G401.6 (cell line): ENCODE results near the gene SIGLEC1.

Experiments
- FAIRE-seq: peaks from 2 replicates; lab custom pipeline; 2012; peaks lifted over from hg19 to GRCh38; lab: Jason Lieb, UNC

The SIGLEC1 gene

DNA sequence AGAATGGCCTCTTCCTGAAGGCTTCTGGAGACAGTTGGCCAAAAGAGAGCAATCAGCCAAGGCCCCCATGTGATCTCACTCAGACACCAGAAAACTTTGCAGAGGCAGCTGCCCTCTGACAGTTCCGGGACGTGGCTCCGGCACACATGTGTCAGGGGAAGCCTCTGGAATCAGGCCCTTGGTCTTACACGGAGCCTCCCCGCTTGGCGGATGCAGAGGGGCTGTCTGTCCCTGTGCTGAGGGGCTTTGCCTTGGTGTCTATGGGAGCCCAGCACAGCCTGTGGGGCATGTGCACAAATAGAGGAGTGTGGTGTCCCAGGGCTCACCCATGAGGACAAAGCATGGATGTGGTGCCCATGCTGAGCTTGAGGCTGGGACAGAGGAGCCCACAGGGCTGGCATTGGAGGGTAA, 13.8 kb downstream of the SIGLEC1 start:
- FAIRE-seq, result no peak

DNA sequence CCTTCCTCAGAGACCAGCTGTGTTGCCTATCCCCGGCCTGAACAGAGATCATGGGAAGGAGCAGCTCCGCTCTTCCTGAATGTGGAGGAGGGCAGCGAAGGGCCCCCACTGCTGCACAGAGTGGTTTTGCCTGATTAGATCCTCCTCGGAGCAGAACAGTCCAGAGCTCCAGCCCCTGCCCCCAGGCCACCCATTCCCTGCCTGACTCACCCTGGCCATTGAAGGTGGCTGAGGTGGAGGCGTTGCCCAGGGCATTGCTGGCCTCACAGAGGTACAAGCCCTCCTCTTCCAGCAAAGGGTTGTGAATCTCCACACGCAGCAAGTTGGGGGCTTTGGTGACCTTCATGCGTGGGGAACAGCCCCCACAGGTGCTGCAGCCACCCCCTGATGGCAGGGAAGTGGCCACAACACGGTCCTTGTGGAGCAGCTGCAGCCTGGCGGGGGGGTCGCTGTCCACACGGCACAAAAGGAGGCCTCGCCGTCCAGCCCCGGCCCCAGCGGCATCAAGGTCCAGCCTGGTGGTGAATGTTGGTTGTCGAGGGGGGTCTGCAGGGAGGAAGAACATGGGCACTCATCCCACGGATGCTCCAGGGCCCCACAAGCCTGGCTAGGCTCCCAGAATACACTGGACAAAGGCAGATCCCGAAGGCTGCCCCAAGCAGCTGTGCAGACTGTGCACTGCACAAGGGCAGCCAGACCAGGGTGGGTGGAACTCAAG, 14.7 kb downstream of the SIGLEC1 start:
- FAIRE-seq, result no peak

DNA sequence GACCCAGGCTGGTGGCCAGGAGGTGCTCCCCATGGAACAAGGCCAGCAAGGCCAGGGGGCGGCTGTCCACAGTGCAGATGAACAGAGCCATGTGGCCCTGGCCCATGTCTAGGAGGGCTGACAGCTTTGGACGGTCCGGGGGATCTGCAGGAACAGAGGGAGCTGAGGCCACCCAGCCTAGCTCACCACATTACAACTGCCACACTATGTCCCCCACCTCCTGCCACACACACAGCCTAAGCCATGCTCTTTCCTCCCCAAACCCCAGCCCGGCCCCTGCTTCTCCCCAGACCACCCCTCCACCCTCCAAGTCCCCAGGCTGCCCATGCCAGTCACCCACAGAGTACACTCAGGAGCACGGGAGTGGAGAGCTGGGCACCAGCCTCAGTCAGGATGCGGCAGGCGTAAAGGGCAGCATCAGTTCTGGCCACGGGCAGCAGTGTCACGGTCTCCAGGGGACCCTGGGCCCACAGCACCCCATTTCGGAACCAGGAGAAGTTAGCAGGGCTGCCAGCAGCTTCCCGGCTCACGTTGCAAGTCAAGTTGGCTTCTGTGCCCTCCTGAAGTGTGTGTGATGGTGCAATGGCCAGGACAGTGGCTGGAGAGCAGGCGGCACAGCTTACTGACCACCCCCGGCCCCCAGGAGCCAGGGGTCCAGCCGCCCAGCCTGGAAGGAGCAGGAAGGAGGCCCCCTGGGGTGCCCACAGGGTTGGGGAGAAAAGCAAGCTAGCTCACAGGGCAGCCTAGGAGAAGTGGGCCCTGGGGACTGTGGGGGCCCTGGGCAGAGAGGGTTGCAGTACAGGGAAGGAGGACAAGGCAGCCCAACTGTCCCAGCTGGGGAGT, 15.4 kb downstream of the SIGLEC1 start:
- FAIRE-seq, result no peak

DNA sequence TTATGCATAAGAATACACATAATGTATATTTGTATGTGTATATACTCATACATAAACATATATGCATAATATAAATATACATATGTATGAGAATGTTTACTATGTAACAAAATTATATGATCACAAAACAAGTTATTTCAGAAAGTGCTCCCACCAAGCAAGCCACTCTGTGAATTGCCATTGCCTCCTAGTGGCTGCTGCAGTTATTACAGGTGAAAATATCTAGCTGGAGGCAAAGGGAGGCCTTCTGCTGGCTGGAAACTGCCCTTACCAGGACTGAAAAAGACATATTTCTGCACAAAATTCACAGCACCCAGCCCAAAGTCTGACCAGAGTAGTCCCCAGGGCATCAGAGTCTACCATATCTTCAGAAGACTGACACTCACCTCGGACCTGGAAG, 16.2 kb downstream of the SIGLEC1 start:
- no peak for FAIRE-seq

DNA sequence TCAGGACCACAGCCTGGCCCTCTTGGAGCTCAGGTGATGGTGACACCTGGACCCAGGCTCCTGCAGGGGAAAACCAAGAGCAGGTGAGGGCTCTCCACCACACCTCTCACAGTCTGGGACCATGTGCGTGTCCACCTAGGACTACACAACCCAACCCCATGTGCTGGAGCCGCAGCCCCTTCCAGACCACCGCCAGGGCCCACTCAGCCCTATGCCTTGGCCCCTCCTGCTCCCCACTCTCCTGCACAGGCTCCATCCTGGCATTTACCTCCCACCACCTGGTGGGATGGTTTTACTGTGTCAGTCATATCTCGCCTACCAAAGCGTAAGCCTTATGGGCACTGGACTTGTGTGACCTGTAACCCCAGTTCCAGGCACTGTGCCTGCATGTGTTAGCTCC, 17.5 kb downstream of the SIGLEC1 start:
- FAIRE-seq, result no peak

DNA sequence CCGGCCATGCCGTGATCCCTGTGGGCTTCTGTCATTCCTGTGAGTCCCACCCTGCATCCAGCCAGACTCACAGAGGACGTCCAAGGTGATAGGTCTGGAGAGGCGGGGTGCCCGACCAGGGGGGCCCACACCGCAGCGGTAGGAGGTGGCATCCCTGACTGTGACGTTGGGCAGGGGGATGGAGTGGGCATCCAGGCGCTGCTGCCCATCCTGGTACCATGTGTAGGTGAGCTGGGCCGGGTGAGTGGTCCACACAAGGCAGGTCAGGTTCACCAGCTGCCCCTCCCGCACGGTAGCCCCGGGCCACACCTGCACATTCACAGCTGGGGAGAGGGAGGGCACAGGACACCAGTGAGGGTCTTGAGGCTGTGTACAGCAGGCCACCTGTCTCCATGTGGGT, 19.0 kb downstream of the SIGLEC1 start:
- FAIRE-seq, result no peak

DNA sequence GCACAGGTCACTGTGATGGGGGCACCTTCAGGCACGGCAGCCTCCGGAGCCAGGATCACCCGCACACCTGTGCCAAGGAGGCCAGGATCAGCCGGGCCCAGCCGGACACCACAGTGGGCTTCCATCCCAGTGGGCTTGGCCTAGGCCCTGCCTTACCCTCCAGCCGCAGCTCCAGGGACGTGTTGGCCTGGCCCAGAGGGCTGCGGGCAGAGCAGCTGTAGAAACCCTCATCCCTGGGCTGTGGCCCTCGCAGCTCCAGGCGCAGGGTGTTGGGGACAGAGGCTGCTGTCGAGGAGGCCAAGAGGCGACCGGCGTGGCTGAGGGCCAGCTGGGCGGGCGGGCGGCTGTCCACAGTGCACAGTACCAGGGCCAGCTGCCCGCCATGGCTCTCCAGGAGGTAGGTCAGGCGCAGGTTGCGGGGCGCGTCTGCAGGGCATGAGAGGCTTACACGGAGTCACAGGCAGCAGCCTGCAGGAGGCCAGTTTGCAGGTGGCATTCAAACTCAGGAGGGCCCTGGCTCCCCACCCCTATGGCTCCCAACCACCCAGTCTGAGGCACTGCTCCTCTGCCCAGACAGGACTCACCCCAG, 19.6 kb downstream of the SIGLEC1 start:
- no peak for FAIRE-seq

DNA sequence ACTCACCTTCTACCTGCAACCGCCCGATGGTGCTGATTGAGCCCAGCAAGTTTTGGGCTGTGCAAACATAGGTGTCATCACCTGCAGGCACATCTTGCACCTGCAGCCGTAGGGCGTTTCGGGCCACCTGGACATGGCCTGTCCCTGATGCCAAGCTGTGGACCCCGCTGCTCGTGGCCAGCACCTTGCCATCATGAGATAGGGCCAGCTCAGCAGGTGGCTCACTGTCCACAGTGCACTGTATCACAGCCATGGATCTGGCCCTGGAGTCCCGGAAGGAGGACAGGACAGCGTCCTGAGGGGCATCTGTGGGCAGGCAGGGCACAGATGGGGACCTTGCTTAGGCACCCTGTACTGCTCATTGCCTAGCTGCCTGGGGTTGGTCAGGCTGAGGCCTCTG, 20.5 kb downstream of the SIGLEC1 start:
- FAIRE-seq, result no peak

DNA sequence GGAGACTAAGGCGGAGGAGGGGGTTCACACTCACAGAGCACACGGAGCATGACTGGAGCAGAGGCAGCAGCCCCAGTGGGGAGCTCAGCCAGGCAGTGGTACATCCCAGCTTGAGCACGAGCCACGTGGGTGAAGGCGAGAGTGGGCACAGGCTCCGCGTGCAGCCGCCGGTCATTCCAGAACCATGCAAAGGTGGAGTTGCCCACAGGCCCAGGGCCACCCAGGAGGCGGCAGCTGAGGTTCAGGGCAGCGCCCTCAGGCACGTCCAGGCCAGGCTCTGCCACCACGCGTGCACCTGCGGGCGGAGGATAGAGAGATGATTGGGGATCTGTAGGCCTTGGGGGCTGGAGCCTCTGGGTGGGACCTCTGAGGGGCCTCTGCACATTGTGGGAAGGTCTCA, 21.1 kb downstream of the SIGLEC1 start:
- no peak for FAIRE-seq

DNA sequence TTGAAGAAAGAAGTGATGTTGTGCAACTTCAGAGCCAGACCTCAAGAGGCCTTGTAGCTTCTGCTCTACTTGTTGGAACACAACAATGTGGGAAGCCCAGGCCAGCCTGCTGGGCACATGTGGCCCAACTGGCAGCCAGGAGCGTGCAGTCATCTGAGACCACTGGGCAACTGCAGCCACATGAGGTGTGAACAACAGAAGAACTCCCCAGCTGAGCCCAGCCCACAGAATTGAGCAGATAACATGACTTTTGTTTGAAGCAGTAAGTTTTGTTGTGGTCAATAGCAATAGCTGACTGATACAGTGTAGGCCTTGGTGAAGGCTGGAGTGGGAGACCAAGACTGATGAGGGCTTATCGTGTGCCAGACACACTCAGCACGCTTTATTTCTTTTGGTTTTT, 22.0 kb downstream of the SIGLEC1 start:
- no peak for FAIRE-seq

DNA sequence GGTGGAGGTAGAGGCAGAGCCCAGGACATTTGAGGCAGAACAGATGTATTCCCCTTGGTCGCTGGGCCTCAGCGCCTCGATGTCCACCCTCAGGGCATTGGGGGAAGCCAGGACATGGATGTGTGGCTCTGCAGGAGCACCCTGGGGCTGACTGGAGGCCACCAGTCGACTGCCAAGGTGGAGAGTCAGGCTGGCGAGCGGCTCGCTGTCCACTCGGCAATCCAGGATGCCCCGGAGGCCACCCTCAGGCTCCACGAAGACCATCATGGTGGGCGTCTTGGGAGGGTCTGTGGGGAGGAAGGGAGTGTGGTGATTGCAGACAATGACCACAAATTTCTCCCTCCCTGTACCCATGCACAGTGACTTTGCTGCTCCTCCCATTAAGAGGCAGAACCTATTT, 22.4 kb downstream of the SIGLEC1 start:
- FAIRE-seq, result no peak

DNA sequence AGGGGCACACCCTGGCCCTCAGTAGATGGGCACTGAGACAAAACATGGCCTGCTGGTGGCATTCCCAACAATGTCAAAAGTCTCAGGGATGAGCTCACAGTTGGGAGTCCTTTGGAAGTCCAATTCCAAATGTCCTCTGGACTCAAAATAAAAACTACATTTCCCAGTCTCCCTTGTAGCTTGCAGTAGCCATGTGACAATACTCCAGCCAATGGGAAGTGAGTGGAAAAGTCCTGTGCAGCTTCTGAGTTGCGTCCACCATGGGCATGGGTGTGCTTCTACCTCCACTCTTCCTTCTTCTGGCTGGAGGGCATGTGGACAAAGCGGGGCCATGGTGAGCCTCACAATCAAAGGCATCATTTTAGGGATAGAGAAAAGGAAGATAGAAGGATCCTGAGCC, 24.7 kb downstream of the SIGLEC1 start:
- FAIRE-seq, result no peak

DNA sequence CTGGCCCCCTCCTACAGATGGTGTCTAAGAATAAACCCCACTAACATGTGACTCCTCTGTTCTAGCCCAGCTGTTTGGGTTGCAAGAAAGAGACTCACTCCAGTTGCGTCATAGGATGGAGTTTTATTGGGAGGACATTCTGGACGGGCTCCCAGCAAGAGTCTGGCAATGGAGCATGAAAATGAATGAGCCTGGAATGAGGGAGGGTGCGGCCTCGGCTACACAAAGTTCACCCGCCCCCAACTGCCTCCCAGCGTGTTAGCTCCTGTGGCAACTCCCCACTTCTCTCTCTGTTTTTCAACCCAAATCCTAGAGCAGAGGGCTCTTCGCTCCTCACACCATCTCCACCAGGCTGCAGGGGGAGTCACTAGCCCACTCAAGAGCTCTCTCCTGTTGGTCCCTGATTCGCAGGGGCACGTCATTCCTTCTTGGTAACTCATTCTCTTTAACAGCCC, 25.5 kb downstream of the SIGLEC1 start:
- no peak for FAIRE-seq

DNA sequence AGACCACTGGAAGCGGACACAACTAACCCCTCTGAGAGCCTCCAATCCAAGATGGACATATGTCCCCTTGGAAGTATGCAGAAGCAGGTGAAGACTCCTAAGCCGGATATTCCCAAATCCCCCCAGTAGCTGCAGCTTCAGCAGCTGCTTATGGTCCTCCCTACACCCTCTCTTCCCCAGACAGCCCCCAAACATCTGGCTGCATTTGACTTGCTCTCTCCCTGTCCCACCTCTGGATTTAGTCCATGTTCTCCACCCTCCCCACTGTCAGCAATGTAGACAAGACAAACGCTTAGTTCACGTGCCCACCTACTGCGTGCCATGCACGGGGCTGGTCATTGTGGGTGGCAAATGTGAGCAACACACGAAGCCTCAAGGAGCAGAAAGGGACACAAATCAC, 26.0 kb downstream of the SIGLEC1 start:
- FAIRE-seq, result no peak

DNA sequence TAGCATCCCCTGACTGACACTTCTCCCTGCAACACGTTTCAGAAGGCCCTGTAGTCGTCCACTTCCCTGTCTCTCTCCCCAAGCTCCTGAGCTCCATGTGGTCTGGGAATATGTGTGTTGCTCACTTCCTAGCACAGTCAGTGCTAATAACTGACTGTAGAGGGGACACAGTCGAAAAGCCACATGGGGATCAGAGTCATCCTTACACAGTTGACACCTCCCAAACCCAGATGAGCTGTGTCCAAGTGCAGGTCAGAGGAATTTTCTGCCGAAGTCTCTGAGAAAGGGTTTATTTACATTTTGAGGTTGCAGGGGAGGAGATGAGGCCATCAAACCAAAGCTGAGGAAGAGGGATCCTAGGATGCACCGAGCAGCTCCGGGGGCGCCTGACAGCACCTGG, 27.1 kb downstream of the SIGLEC1 start:
- FAIRE-seq, result no peak

DNA sequence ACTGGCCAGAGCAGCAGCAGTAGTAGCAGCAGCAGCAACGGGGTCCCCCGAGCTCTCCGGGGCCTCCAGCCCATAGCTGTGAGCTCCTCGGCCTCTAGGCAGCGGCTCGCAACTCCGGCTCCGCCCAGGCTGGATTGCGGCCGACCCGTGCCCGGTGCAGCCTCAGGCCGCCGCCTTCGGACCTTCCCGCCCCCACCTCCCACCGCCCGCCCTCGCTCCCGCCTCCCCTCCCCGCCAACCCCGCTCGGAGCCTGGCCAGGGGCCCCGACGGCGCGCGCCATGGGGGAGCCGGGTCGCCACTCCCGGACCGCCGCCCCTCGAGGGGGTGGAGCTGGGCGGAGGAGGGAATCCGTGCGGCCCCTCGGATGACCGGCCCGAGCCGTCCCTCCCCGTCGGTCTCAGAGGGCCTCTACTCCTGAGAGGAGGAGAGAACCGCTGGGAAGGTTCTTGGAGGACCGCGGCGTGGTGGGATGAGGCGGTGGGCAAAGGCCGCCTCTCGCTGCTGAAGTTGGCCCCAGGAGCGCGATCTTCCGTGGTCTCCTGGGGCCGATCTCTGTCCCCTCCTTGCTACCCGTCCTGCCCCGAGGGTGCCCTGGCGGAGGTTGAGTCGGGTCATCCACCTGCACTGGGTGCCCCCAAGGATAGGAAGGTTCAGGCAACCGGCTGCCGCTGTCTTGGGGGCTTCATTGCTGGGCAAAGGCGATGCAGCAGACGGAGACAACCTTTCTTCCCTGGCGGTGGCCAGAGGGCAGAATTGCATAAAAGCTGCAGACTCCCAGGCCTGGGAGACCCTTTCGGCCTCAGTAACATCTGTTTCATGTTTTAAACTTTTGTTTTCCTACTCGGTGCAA, 30.2 kb downstream of the SIGLEC1 start, which contains the start of gene ADAM33:
Gene ADAM33, minus strand, starts transcription at position 80 of the 851 bp plus-strand sequence. Its CDS starts 6 bp downstream, at position 74.
- no peak for FAIRE-seq

DNA sequence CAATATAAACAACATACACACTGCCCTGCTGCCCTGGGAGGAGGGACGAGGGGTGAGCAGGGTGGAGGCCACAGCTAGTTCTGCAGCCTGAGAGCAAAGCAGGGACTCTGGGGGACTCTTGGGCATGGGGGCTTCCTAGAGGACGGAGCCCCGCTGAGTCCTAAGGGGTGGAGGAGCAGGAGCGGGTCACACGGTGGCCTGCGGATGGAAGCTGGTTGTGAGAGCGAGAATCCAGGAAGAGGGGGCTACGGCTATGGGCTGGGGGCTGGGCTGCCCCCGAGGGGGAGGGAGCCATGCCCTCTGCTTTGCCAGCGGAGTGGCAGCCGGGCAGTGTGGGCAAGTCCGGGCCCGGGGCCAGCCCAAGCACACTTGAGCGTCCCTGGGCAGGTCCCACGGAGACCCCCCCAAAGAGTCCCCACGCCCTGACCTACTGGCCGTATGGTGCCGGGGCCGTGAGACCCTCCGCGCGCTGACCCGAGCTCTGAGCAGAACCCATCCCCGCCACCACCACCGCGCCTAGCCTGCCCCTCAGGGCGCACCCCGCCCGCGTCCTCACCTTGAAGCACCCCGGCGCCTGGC, 31.0 kb downstream of the SIGLEC1 start:
- no peak for FAIRE-seq

DNA sequence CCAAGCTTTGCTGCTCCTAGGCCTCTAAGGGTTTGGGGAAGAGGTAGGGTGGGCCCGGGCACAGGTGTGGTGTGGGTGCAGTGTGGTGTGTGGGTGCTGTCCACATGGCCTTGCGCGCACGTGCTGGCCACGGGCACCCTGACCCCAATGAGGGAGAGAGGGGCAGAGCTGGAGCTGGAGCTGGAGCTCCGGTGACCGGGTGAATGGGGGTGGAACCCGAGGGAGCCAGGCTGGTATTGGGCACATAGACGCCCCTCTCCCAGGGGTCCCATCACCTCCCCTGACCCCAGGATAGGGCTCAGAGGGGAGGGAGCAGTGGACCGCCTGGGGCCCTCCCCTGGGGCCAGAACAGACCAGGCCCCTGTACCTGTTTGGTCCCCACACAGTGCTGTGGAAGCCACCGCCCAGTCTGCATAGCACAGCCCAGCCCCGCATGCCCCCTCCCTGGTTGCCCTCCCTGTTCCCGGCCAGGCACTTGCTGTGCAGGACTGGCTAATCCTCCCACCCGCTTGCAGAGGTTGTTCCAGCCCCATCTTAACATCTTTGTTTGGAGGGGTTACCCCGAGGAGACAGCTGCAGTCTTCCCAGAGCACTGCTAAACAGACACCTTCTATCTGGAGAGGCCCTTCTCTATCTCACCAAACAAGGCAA, 31.6 kb downstream of the SIGLEC1 start:
- FAIRE-seq, result no peak

DNA sequence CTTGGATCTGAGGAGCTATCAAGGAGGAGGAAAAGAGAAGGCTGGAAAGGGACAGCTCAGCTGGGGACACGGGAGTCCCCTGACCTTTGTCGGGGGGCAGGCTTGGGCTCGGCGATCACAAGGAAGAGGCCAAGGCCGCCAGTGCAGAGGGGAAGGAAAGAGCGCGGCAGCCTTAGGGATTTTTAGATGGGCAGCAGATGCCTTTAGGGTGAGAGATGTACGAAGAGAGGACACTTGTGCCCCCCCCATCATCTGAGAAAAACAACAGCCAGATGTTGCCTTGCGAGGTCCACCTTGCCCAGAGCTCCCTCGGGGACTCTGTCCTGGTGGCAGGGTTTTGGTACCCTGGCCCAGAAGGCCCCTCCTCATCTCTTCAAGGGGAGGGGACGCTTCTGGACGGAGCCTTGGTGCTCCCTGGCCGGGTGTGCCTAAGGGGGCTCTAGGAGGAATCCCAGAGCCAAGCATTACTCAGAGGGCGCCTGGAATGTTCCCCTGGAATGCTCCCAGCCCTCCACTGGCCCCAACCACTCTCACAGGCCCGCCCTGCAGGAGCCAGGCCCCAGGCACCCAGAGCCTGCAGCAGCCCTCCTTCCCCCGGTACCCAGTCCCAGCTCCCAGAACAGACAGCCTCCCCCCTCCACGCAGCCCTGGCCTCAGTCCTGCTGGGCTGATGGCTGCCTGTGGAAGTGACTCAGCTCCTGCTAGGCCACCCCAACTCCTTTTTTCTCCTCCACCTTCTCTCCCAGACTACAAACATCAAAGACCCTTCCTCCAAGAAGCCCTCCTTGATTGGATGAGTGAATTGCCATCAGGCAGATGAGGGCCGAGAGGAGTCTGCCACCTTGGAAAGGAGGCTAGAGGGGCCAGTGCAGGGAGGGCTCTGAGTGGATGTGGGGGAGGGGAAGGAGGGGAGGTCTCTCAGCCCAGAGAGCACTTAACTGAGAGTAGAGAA, 32.4 kb downstream of the SIGLEC1 start:
- no peak for FAIRE-seq
